K562 (cell line): ENCODE data around the gene SORT1. TPM values are rescaled to one million over a fixed set of nuclear protein-coding genes. Genes with fewer than 3 reads are reported as not detected.

Source experiments
- CCNT2 ChIP-seq: IDR thresholded peaks from 2 replicates; pipeline ENCODE4 v1.6.1; 2011; ENCODE audit warnings: borderline replicate concordance, low read depth, mild to moderate bottlenecking, moderate library complexity, mixed read lengths, low read length; ENCODE audit not compliant: insufficient read length; ENCODE audit errors: extremely low read depth
- CXXC5 ChIP-seq: fragments of 250-450 bp; sonication (Bioruptor Pico); IDR thresholded peaks from 2 replicates; pipeline ENCODE4 v1.8.0; 2022; ENCODE audit warnings: inconsistent platforms, mild to moderate bottlenecking, moderate library complexity
- DEAF1 ChIP-seq: fragments of 450-650 bp; formaldehyde crosslinking; IDR thresholded peaks from 2 replicates; pipeline ENCODE4 v1.4.0; 2020; ENCODE audit warnings: mild to moderate bottlenecking, moderate library complexity
- ERF ChIP-seq: fragments of 450-650 bp; formaldehyde crosslinking; IDR thresholded peaks from 2 replicates; pipeline ENCODE4 v1.4.0; 2020; ENCODE audit warnings: mild to moderate bottlenecking, mixed read lengths
- GMEB1 ChIP-seq: fragments of 250-450 bp; sonication (Bioruptor Pico); IDR thresholded peaks from 2 replicates; pipeline ENCODE4 v1.4.0; 2020; ENCODE audit warnings: mild to moderate bottlenecking
- KLF13 ChIP-seq: fragments of 450-650 bp; IDR thresholded peaks from 2 replicates; pipeline ENCODE4 v1.6.1; 2016; ENCODE audit warnings: missing genetic modification characterization, low read depth, mild to moderate bottlenecking, missing compliant biosample characterization, moderate library complexity, borderline replicate concordance
- MAZ ChIP-seq, 2 experiments: fragments of 450-650 bp in 1 of 2; sonication (generic) in 1 of 2; formaldehyde crosslinking; IDR thresholded peaks in 1 of 2; conservative IDR thresholded peaks in 1 of 2; 2 replicates each; pipeline versions ENCODE4 v1.4.0 to v1.5.0; 2020; ENCODE audit warnings: mild to moderate bottlenecking in 1 of 2, missing genetic modification reagents in 1 of 2
- MBD2 ChIP-seq: sonication (generic); IDR thresholded peaks from 2 replicates; pipeline ENCODE4 v1.6.1; 2016; ENCODE audit warnings: low read depth, borderline replicate concordance
- NFIX ChIP-seq: fragments of 250-450 bp; sonication (Bioruptor Pico); IDR thresholded peaks from 2 replicates; pipeline ENCODE4 v1.4.0; 2020; ENCODE audit warnings: low read depth, mild to moderate bottlenecking, moderate library complexity
- NFYB ChIP-seq: IDR thresholded peaks from 2 replicates; pipeline ENCODE4 v1.6.1; 2011; ENCODE audit warnings: mild to moderate bottlenecking, moderate library complexity; ENCODE audit not compliant: insufficient read length; ENCODE audit errors: extremely low read depth
- RBFOX2 ChIP-seq: fragments of 200-400 bp; formaldehyde crosslinking; IDR thresholded peaks from 2 replicates; pipeline ENCODE4 v1.6.1; 2017; ENCODE audit warnings: low read depth, mild to moderate bottlenecking, low read length, moderate library complexity
- SMAD4 ChIP-seq: fragments of 250-450 bp; sonication (Bioruptor Pico); conservative IDR thresholded peaks from 2 replicates; pipeline ENCODE4 v1.8.0; 2021; ENCODE audit warnings: inconsistent platforms, mild to moderate bottlenecking, moderate library complexity
- SOX6 ChIP-seq: fragments of 450-650 bp; IDR thresholded peaks from 2 replicates; pipeline ENCODE4 v1.6.1; 2014; ENCODE audit warnings: mild to moderate bottlenecking
- TAF15 ChIP-seq: fragments of 200-400 bp; formaldehyde crosslinking; IDR thresholded peaks from 2 replicates; pipeline ENCODE4 v1.6.1; 2017; ENCODE audit warnings: mild to moderate bottlenecking, low read depth, low read length, moderate library complexity
- ZBTB7A ChIP-seq: IDR thresholded peaks from 2 replicates; pipeline ENCODE4 v1.6.1; 2011; ENCODE audit warnings: low read depth, mild to moderate bottlenecking, low read length, moderate library complexity, borderline replicate concordance; ENCODE audit not compliant: control insufficient read depth
- ZFX ChIP-seq: sonication (generic); formaldehyde crosslinking; IDR thresholded peaks from 2 replicates; pipeline ENCODE4 v1.8.0; 2022; ENCODE audit warnings: mild to moderate bottlenecking, missing genetic modification reagents, moderate library complexity
- polyA plus RNA-seq, 8 experiments: library from polyadenylated mRNA; depleted of rRNA in 4 of 8; stranded (reverse) in 5 of 8; unstranded in 3 of 8; fragments of >200 nt; fragmentation: Nextera tagmentation in 2 of 8; fragmentation: Illumina TruSeq in 1 of 8; extraction: Ambion mirVana in 2 of 8; extraction: Trizol in 1 of 8; gene quantifications; 2 replicates each; pipeline versions ENCODE4 v1.2.1 to v1.2.3, GENCODE V29; 2011 to 2014; ENCODE audit warnings: inconsistent platforms in 1 of 8, missing spikeins in 1 of 8
- total RNA-seq, 7 experiments: library from RNA; depleted of rRNA in 6 of 7; stranded (reverse); fragments of >200 nt in 6 of 7; fragmentation: Illumina TruSeq in 2 of 7; extraction: Trizol in 2 of 7; gene quantifications; 2 replicates each; pipeline versions ENCODE4 v1.2.1 to v1.2.3, GENCODE V29; 2011 to 2021; ENCODE audit warnings: low replicate concordance in 1 of 7

The SORT1 gene
- total and polyA plus RNA-seq, 9 of the 15 experiments (the other 6 are each of a cell fraction or from before 2014, with no cell fraction given) = 27.4 to 112 (median 65.0) TPM

DNA sequence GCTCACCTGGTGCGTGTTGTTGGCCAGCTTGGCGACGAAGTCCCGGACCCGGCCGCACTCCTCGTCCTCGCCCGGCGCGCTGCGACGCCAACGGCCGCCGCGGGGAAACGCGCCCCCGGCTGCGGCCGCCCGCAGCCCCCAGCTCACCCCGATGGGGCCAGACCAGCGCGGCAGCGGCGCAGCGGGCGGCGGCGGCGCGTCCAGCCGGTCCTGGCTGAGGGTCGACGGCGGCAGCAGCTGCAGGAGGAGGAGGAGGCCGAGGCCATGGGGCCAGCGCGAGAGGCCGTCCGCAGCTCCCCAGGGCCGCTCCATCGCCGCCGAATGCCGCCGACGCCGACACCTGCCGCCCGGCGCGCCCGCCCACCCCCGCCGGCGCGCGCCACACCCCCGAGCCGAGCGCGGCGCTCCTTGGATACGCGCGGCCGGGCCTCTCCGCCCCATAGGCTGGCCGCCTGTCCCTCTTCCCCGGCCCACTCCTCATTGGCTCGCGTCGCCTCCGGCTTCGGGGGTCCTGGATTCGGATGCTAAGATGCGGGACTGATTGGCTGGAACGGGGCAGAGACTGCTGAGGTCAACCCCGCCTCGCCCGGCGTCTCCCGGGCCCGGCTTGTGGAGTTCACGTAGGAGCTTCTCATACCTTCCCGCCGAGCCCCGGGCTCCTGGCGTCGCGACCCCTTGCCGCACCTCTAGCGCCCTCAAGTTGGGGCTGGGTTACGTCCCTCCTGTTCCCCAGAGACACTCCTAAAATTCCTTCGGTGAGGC is at the start of gene SORT1 (continued):
- TF ChIP-seq DEAF1 (peak; percentile 40; the same call in 1 of the 2 replicates), SOX6 (peak; percentile 29; the same call in 1 of the 2 replicates), MAZ (CRISPR knock-in tag; conservative IDR thresholded peaks at IDR 0.05 in 1 of 2, IDR thresholded peaks at IDR 0.05 in 1 of 2) (peak in 1 of 2 experiments; percentile 43; a peak in 1 of 4 replicates), SMAD4 (CRISPR knock-in tag) (peak; percentile 79; the same call in 1 of the 2 replicates), NFIX (CRISPR knock-in tag) (no peak), CCNT2 (peak; percentile 80), CXXC5 (CRISPR knock-in tag) (peak; percentile 85), ZFX (CRISPR knock-in tag) (peak; percentile 61), ZBTB7A (peak; percentile 86; the same call in 1 of the 2 replicates), ERF (CRISPR knock-in tag) (peak; percentile 59), GMEB1 (peak; percentile 49), MBD2 (peak; percentile 94), TAF15 (no peak), RBFOX2 (peak; percentile 64), KLF13 (peak; percentile 73; the same call in 1 of the 2 replicates), NFYB (peak; percentile 94)
